Keratinocyte (primary cell): ENCODE data around the gene TSHZ2. TPM values are rescaled to one million over a fixed set of nuclear protein-coding genes. Genes with fewer than 3 reads are reported as not detected.

Experiments
- DNase-seq: peaks from one replicate; pipeline ENCODE4 v3.0.0-alpha.2; 2011; ENCODE audit warnings: low read depth, missing footprints, low spot score
- FAIRE-seq: peaks from 2 replicates; lab custom pipeline; 2011; peaks lifted over from hg19 to GRCh38; lab: Jason Lieb, UNC
- H2AFZ ChIP-seq: 2 replicates; pipeline ENCODE4 v1.6.0; 2012; ENCODE audit warnings: low read length, control low read depth, inconsistent platforms; ENCODE audit not compliant: control insufficient read depth
- H3K27ac ChIP-seq: 2 replicates; pipeline ENCODE4 v1.5.1; 2011; ENCODE audit warnings: low read length; ENCODE audit not compliant: control insufficient read depth, insufficient read depth
- H3K27me3 ChIP-seq: 3 replicates; pipeline ENCODE4 v1.6.0; 2011; ENCODE audit warnings: low read length; ENCODE audit not compliant: control insufficient read depth, insufficient read depth; ENCODE audit errors: extremely low read depth
- H3K36me3 ChIP-seq, 2 experiments: 2 replicates in 1 of 2; 3 replicates in 1 of 2; pipeline ENCODE4 v1.5.1; 2011; ENCODE audit warnings: low read length in 2 of 2, mild to moderate bottlenecking in 1 of 2; ENCODE audit not compliant: control insufficient read depth in 2 of 2, insufficient read depth in 2 of 2; ENCODE audit errors: extremely low read depth in 1 of 2
- H3K4me1 ChIP-seq: 3 replicates; pipeline ENCODE4 v1.5.1; 2011; ENCODE audit warnings: low read length; ENCODE audit not compliant: control insufficient read depth, insufficient read depth; ENCODE audit errors: extremely low read depth
- H3K4me2 ChIP-seq: 3 replicates; pipeline ENCODE4 v1.6.0; 2011; ENCODE audit warnings: low read depth, low read length; ENCODE audit not compliant: control insufficient read depth, insufficient read depth; ENCODE audit errors: extremely low read depth
- H3K4me3 ChIP-seq, 3 experiments: fragments of 200-600 bp in 1 of 3; sonication (generic) in 1 of 3; 2 replicates in 2 of 3; 3 replicates in 1 of 3; pipeline ENCODE4 v1.5.1; 2011 to 2016; ENCODE audit warnings: low read length in 3 of 3, mild to moderate bottlenecking in 3 of 3, control low read depth in 2 of 3, inconsistent platforms in 1 of 3, low read depth in 1 of 3, mixed read lengths in 1 of 3, mixed run types in 1 of 3, moderate library complexity in 1 of 3; ENCODE audit not compliant: control insufficient read depth in 2 of 3, insufficient read depth in 2 of 3; ENCODE audit errors: extremely low read depth in 1 of 3
- H3K79me2 ChIP-seq: 2 replicates; pipeline ENCODE4 v1.6.0; 2012; ENCODE audit warnings: low read length; ENCODE audit not compliant: control insufficient read depth, insufficient read depth
- H3K9ac ChIP-seq: 3 replicates; pipeline ENCODE4 v1.6.0; 2011; ENCODE audit warnings: low read length; ENCODE audit not compliant: control insufficient read depth, insufficient read depth; ENCODE audit errors: extremely low read depth
- H3K9me1 ChIP-seq: 3 replicates; pipeline ENCODE4 v1.6.0; 2011; ENCODE audit warnings: low read length; ENCODE audit not compliant: control insufficient read depth, insufficient read depth; ENCODE audit errors: extremely low read depth
- H3K9me3 ChIP-seq: 2 replicates; pipeline ENCODE4 v1.5.1; 2012; ENCODE audit warnings: low read depth, low read length; ENCODE audit not compliant: control insufficient read depth
- H4K20me1 ChIP-seq: 3 replicates; pipeline ENCODE4 v1.6.0; 2011; ENCODE audit warnings: low read length; ENCODE audit not compliant: control insufficient read depth, insufficient read depth; ENCODE audit errors: extremely low read depth
- EZH2 ChIP-seq: IDR thresholded peaks from one replicate; pipeline ENCODE4 v1.6.1; 2012; ENCODE audit warnings: inconsistent platforms, mild to moderate bottlenecking, low read length, moderate library complexity
- dilution Hi-C: fragments of 300-500 bp; cut with MboI; formaldehyde crosslinking; loops from one replicate; pipeline ENCODE4 v1.7.0; 2020; ENCODE audit warnings: low sequenced_read_pairs; ENCODE audit not compliant: extremely low pct_ligation_motif_present
- polyA plus RNA-seq, 5 experiments: library from polyadenylated mRNA; depleted of rRNA in 3 of 5; stranded (reverse) in 3 of 5; stranded (forward) in 1 of 5; unstranded in 1 of 5; fragments of >200 nt; gene quantifications; 1 replicate in 1 of 5; 2 replicates in 3 of 5; 3 replicates in 1 of 5; pipeline versions ENCODE4 v1.2.1 to v1.2.3, GENCODE V29; 2011 to 2012; ENCODE audit warnings: missing spikeins in 2 of 5, low read depth in 1 of 5, low replicate concordance in 1 of 5
- TF ChIP-seq, protein P1 (sequence below), 3 experiments: IDR thresholded peaks in 1 of 3; conservative IDR thresholded peaks in 1 of 3; optimal IDR thresholded peaks in 1 of 3; 2 replicates in 2 of 3; 3 replicates in 1 of 3; pipeline versions ENCODE3 to v1.5.1; 2011; ENCODE audit warnings: low read length in 3 of 3, mild to moderate bottlenecking in 3 of 3, moderate library complexity in 2 of 3, control low read depth in 1 of 3, inconsistent platforms in 1 of 3; ENCODE audit not compliant: insufficient read depth in 2 of 3; ENCODE audit errors: extremely low read depth in 1 of 3

The TSHZ2 gene
- polyA plus RNA-seq, 1 donor (not counting 4 experiments of a cell fraction or from before 2014, with no cell fraction given), result 1.1 TPM

DNA sequence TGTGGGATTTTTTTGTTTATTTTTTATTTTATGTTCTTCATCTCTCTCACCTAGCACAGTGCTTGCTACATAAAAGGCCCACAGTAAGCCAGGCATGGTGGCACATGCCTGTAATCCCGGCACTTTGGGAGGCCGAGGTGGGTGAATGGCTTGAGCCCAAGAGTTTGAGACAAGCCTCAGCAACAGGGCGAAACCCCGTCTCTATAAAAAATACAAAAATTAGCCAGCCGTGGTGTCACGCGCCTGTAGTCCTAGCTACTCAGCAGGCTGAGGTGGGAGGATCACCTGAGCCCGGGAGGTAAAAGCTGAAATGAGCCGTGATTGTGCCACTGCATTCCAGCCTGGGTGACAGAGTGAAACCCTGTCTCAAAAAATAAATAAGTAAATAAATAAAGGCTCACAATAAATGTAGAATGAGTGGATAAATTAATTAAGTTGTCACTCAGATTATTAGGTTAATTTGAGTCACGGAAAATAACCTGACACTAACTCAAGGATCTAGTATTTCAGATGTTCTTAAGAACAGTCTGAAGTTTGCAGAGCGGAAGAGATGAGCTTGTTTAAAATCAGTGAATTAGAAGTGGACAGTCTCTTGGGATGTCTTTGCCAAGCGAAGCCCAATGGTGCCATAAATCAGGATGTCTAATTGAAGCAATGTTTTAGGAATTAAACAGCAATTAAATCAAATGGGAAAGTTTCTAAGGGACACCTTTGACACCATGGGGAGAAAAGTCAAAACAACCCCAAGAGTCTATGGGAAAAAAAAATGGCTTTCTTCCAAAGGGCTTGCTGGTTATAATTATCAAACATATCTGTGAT lies 407.1 kb downstream of the TSHZ2 start:
- H2AFZ ChIP-seq, result no peak overlapping the region
- H3K4me1 ChIP-seq, result no peaks in the 10 kb centered on the region
- H3K4me3 ChIP-seq, result no peak overlapping the region
- no peak overlapping the region for H3K4me2 ChIP-seq
- H4K20me1 ChIP-seq, result no peaks in the 10 kb centered on the region
- H3K79me2 ChIP-seq, result no peaks in the 10 kb centered on the region
- H3K27ac ChIP-seq, result no peak overlapping the region
- FAIRE-seq (no peak), DNase-seq (no peak)
- H3K27me3 ChIP-seq, result no peaks in the 10 kb centered on the region
- H3K9me3 ChIP-seq, result no peaks in the 10 kb centered on the region
- H3K9ac ChIP-seq, result no peak overlapping the region
- no peaks in the 10 kb centered on the region for H3K9me1 ChIP-seq
- dilution Hi-C loops, result no loop called here
- no peaks in the 10 kb centered on the region for H3K36me3 ChIP-seq
- TF ChIP-seq, protein P1, sequence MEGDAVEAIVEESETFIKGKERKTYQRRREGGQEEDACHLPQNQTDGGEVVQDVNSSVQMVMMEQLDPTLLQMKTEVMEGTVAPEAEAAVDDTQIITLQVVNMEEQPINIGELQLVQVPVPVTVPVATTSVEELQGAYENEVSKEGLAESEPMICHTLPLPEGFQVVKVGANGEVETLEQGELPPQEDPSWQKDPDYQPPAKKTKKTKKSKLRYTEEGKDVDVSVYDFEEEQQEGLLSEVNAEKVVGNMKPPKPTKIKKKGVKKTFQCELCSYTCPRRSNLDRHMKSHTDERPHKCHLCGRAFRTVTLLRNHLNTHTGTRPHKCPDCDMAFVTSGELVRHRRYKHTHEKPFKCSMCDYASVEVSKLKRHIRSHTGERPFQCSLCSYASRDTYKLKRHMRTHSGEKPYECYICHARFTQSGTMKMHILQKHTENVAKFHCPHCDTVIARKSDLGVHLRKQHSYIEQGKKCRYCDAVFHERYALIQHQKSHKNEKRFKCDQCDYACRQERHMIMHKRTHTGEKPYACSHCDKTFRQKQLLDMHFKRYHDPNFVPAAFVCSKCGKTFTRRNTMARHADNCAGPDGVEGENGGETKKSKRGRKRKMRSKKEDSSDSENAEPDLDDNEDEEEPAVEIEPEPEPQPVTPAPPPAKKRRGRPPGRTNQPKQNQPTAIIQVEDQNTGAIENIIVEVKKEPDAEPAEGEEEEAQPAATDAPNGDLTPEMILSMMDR (optimal IDR thresholded peaks at IDR 0.05 in 1 of 3, IDR thresholded peaks at IDR 0.05 in 1 of 3, conservative IDR thresholded peaks at IDR 0.05 in 1 of 3; ENCODE audit: extremely low read depth in 1 of 3, insufficient read depth in 2 of 3, low read length in 3 of 3), result no peak

DNA sequence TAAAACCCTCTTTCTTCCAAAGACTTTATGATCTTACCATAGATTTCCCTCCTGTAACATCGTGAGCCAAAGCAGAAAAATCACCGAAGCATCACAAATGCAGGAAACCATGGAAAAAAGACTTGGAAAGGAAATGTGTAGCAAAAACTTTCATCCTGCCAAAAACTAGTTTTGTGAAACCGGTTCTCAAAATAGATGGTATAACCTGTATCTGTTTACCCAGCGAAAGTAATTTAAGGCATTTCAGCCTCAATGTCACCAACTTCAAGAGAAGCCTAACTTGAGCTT lies 407.6 kb downstream of the TSHZ2 start:
- H3K9ac ChIP-seq, result no peak overlapping the region

More for the DNA sequence above, 407.6 kb downstream of the TSHZ2 start:
- Histone ChIP-seq H3K4me2 (no peak overlapping the region), H3K4me3 (no peak overlapping the region), H4K20me1 (no peaks in the 10 kb centered on the region), H3K9me3 (no peaks in the 10 kb centered on the region), H3K9me1 (no peaks in the 10 kb centered on the region), H3K27ac (no peak overlapping the region), H3K36me3 (no peaks in the 10 kb centered on the region), H2AFZ (no peak overlapping the region), H3K4me1 (no peaks in the 10 kb centered on the region), H3K79me2 (no peaks in the 10 kb centered on the region), H3K27me3 (no peaks in the 10 kb centered on the region)
- no peak for TF ChIP-seq EZH2
- dilution Hi-C loops, result no loop called here
- FAIRE-seq, result no peak
- DNase-seq, result no peak
